Endothelial cell of umbilical vein (primary cell): ENCODE results near the gene ALDOC. TPM values are rescaled to one million over a fixed set of nuclear protein-coding genes. Genes with fewer than 3 reads are reported as not detected.
A peak's percentile ranks its signal among the peaks of the same experiment; 100 is the strongest.

Source experiments
- Bru-seq: library from RNA; stranded (reverse); fragments of 400-500 nt; gene quantifications from one replicate; lab custom pipeline; 2021; lab: Mats Ljungman, UMichigan
- BruChase-seq, 2 experiments: library from RNA; stranded (reverse); fragments of 400-500 nt; gene quantifications; one replicate each; lab custom pipeline; 2021; lab: Mats Ljungman, UMichigan
- BruUV-seq: library from RNA; stranded (reverse); fragments of 400-500 nt; replicated peaks from 2 replicates; lab custom pipeline; 2021; lab: Mats Ljungman, UMichigan
- CTCF ChIA-PET: fragments of 300-600, 350-600 bp; sonication (Branson Sonifier 250); formaldehyde crosslinking; loops from one replicate; lab custom pipeline; 2021; ENCODE audit warnings: antibody characterized with exemption, inconsistent platforms; lab: Charles Lee
- POLR2A ChIA-PET: fragments of 300-600, 350-600 bp; sonication (Branson Sonifier 250); formaldehyde crosslinking; loops from one replicate; lab custom pipeline; 2021; ENCODE audit warnings: antibody characterized with exemption, inconsistent platforms; lab: Charles Lee
- DNase-seq: peaks from one replicate; pipeline ENCODE4 v3.0.0-alpha.2; 2011; ENCODE audit warnings: low read depth, low spot score
- FAIRE-seq: peaks from 2 replicates; lab custom pipeline; 2011; peaks lifted over from hg19 to GRCh38; lab: Jason Lieb, UNC
- H2AFZ ChIP-seq: 2 replicates; pipeline ENCODE4 v1.6.0; 2012; ENCODE audit warnings: low read depth, low read length, control low read depth, inconsistent platforms
- H3K27ac ChIP-seq: 2 replicates; pipeline ENCODE4 v1.5.1; 2011; ENCODE audit warnings: low read depth, mild to moderate bottlenecking, control low read depth, low read length, moderate library complexity; ENCODE audit not compliant: insufficient read depth
- H3K27me3 ChIP-seq, 2 experiments: 2 replicates each; pipeline versions ENCODE4 v1.6.0 to v1.6.1; 2011; ENCODE audit warnings: low read length in 2 of 2, mixed read lengths in 1 of 2; ENCODE audit not compliant: control insufficient read depth in 2 of 2, insufficient read depth in 2 of 2
- H3K36me3 ChIP-seq, 2 experiments: 2 replicates in 1 of 2; 3 replicates in 1 of 2; pipeline ENCODE4 v1.5.1; 2011; ENCODE audit warnings: low read length in 2 of 2, mild to moderate bottlenecking in 1 of 2, moderate library complexity in 1 of 2; ENCODE audit not compliant: control insufficient read depth in 2 of 2, insufficient read depth in 2 of 2; ENCODE audit errors: extremely low read depth in 1 of 2
- H3K4me1 ChIP-seq: 3 replicates; pipeline ENCODE4 v1.5.1; 2011; ENCODE audit warnings: mild to moderate bottlenecking, low read length; ENCODE audit not compliant: control insufficient read depth, insufficient read depth; ENCODE audit errors: extremely low read depth
- H3K4me2 ChIP-seq: 2 replicates; pipeline ENCODE4 v1.6.1; 2011; ENCODE audit warnings: low read length, control low read depth, mixed read lengths; ENCODE audit not compliant: insufficient read depth
- H3K4me3 ChIP-seq, 3 experiments: fragments of 200-600 bp in 1 of 3; sonication (generic), shearing (Covaris generic) in 1 of 3; replicated peaks in 1 of 3; 2 replicates each; pipeline ENCODE4 v1.5.1; 2011 to 2016; ENCODE audit warnings: control low read depth in 3 of 3, low read length in 3 of 3, mild to moderate bottlenecking in 2 of 3, inconsistent platforms in 1 of 3, low read depth in 1 of 3, moderate library complexity in 1 of 3; ENCODE audit not compliant: insufficient read depth in 1 of 3
- H3K79me2 ChIP-seq: 2 replicates; pipeline ENCODE4 v1.6.0; 2012; ENCODE audit warnings: low read length, inconsistent platforms; ENCODE audit not compliant: control insufficient read depth, insufficient read depth
- H3K9ac ChIP-seq: replicated peaks from 2 replicates; pipeline ENCODE3; 2011; ENCODE audit warnings: low read length, control low read depth; ENCODE audit not compliant: insufficient read depth; ENCODE audit errors: extremely low read depth
- H3K9me1 ChIP-seq: replicated peaks from 3 replicates; pipeline ENCODE4 v1.6.0; 2011; ENCODE audit warnings: mild to moderate bottlenecking, low read length; ENCODE audit not compliant: control insufficient read depth, insufficient read depth; ENCODE audit errors: extremely low read depth
- H3K9me3 ChIP-seq: replicated peaks from 2 replicates; pipeline ENCODE4 v1.5.1; 2012; ENCODE audit warnings: low read length, inconsistent platforms; ENCODE audit not compliant: control insufficient read depth, insufficient read depth
- H4K20me1 ChIP-seq: replicated peaks from 2 replicates; pipeline ENCODE3; 2011; ENCODE audit warnings: mild to moderate bottlenecking, low read length; ENCODE audit not compliant: control insufficient read depth, insufficient read depth; ENCODE audit errors: extremely low read depth
- EZH2 ChIP-seq: IDR thresholded peaks from 2 replicates; pipeline ENCODE4 v1.6.1; 2012; ENCODE audit warnings: borderline replicate concordance, low read depth, mild to moderate bottlenecking, moderate library complexity, low read length, inconsistent platforms; ENCODE audit not compliant: severe bottlenecking
- FOS ChIP-seq: IDR thresholded peaks from 2 replicates; pipeline ENCODE4 v1.6.1; 2011; ENCODE audit warnings: mild to moderate bottlenecking, low read length, moderate library complexity, borderline replicate concordance; ENCODE audit not compliant: insufficient read depth
- GATA2 ChIP-seq: IDR thresholded peaks from 2 replicates; pipeline ENCODE4 v1.7.0; 2011; ENCODE audit warnings: low read depth, mild to moderate bottlenecking, moderate library complexity, mixed read lengths, low read length; ENCODE audit not compliant: insufficient read length, insufficient read depth
- JUN ChIP-seq: IDR thresholded peaks from 2 replicates; pipeline ENCODE4 v1.6.1; 2011; ENCODE audit warnings: borderline replicate concordance, low read depth; ENCODE audit not compliant: insufficient read length, insufficient read depth
- MAX ChIP-seq: IDR thresholded peaks from 2 replicates; pipeline ENCODE4 v1.6.1; 2011; ENCODE audit not compliant: insufficient read depth, insufficient read length
- MYC ChIP-seq: IDR thresholded peaks from one replicate; pipeline ENCODE4 v1.6.1; 2011; ENCODE audit warnings: mild to moderate bottlenecking, low read depth, low read length
- POLR2A ChIP-seq: IDR thresholded peaks from 2 replicates; pipeline ENCODE4 v1.6.1; 2012; ENCODE audit warnings: low read depth, mild to moderate bottlenecking, control low read depth, low read length
- POLR2AphosphoS5 ChIP-seq: IDR thresholded peaks from 2 replicates; pipeline ENCODE4 v1.6.1; 2012; ENCODE audit warnings: low read depth, mild to moderate bottlenecking, control low read depth, low read length, moderate library complexity; ENCODE audit not compliant: insufficient read depth
- dilution Hi-C: fragments of 300-500 bp; cut with MboI; formaldehyde crosslinking; loops from one replicate; pipeline ENCODE4 v1.15.0; 2019; ENCODE audit warnings: low sequenced_read_pairs; ENCODE audit not compliant: extremely low pct_ligation_motif_present
- intact Hi-C: fragments of 100-400 bp; cut with micrococcal nuclease; formaldehyde crosslinking; loops from one replicate; pipeline ENCODE4 v1.10.0; 2022
- long read RNA-seq: library from polyadenylated mRNA; stranded (forward); transcript quantifications from one replicate; pipeline ENCODE4 v2.0.0, GENCODE V29; 2021
- polyA minus RNA-seq, 3 experiments: library from RNA; depleted of rRNA, polyadenylated mRNA; stranded (reverse); fragments of >200 nt; gene quantifications; 1 replicate in 1 of 3; 2 replicates in 2 of 3; pipeline ENCODE4 v1.2.3, GENCODE V29; 2011
- polyA plus RNA-seq, 4 experiments: library from polyadenylated mRNA; depleted of rRNA in 3 of 4; stranded (reverse) in 3 of 4; unstranded in 1 of 4; fragments of >200 nt; gene quantifications; 2 replicates each; pipeline versions ENCODE4 v1.2.1 to v1.2.3, GENCODE V29; 2011 to 2012; ENCODE audit warnings: missing spikeins in 1 of 4
- total RNA-seq: library from RNA; stranded (reverse); gene quantifications from 2 replicates; pipeline ENCODE4 v1.2.3, GENCODE V29; 2021
- TF ChIP-seq, protein P1 (sequence below), 2 donors: IDR thresholded peaks; 1 replicate in 1 of 2; 2 replicates in 1 of 2; pipeline ENCODE4 v1.5.1; 2011; ENCODE audit warnings: low read length in 2 of 2, mild to moderate bottlenecking in 2 of 2, moderate library complexity in 2 of 2, control low read depth in 1 of 2, inconsistent platforms in 1 of 2, low read depth in 1 of 2; ENCODE audit not compliant: insufficient read depth in 1 of 2; ENCODE audit errors: extremely low read depth in 1 of 2

Gene ALDOC
- total RNA-seq (7.2 and 9.0 TPM in 2 replicates), polyA plus RNA-seq (18.9 and 20.3 TPM in 2 replicates), polyA minus RNA-seq (15.2 and 26.1 TPM in 2 replicates), Bru-seq, nascent RNA (percentile 36 among the genes with signal in this experiment), BruChase-seq, experiment 1, labeled RNA remaining after a 6-hour chase (percentile 50 among the genes with signal in this experiment), BruChase-seq, experiment 2, labeled RNA remaining after a 2-hour chase (percentile 37 among the genes with signal in this experiment)
- 12.5 and 13.9 TPM in 2 replicates for polyA plus RNA-seq (2011; cell fraction: cytosol; rRNA removed)
- 11.5 and 12.2 TPM in 2 replicates for polyA plus RNA-seq (2011; cell fraction: nucleus; rRNA removed)
- polyA plus RNA-seq (2012), result 6.1 and 12.9 TPM in 2 replicates
- 8.1 TPM for polyA minus RNA-seq (2011; cell fraction: cytosol; rRNA and poly(A)+ RNA removed)
- 2.4 and 2.9 TPM in 2 replicates for polyA minus RNA-seq (2011; cell fraction: nucleus; rRNA and poly(A)+ RNA removed)
- long read RNA-seq, transcript ALDOC-201 (9 exons, 1,982 nt), result major isoform, 10 of 13 reads
- long read RNA-seq, partial matches to known transcripts, result 1 of 13 reads
- long read RNA-seq, other reads (novel, unspliced or antisense), result 1 of 13 reads

DNA sequence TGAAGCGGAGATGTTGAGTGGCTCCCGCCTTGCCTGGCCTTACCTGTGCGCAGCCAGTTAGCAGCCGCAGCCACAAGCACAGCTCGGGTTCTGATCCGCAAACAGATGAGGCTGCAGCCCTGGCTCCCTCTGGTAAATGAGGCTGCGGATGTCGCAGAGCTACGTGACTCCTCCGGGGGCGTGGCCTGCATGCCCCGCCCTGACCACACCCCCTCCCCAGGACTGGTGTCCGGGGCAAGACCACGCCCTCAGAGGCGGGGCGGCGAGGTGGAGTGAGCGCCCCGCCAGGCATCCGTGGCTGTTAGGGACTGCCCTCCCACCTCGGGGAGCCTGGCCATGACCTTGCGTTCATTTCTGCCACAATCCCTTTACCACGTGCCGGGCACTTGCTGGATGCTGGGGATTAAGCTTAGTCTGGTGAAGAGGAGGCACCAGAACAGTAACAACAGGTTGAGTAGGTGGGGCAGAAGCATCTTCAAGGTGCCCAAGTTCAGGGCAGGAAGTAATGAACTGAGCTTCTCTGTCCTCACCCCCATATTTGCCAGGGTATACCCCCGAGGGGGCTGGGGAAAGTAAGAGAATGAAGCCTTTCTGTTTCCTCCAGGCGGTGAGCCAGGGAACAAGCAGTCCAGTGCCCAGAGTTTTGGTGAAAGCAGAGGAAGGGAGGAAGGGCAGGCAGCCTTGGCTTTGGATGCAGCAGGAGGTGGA lies at the start of gene ALDOC:
ALDOC (minus strand) TSS at position 138 of the 708 bp plus-strand sequence. CDS start 1,363 bp downstream, outside the sequence.
- TF ChIP-seq FOS (no peak), POLR2A (peak; percentile 41), POLR2AphosphoS5 (peak; percentile 40), EZH2 (no peak), GATA2 (no peak), MYC (no peak), JUN (no peak), MAX (no peak)
- TF ChIP-seq, protein P1, sequence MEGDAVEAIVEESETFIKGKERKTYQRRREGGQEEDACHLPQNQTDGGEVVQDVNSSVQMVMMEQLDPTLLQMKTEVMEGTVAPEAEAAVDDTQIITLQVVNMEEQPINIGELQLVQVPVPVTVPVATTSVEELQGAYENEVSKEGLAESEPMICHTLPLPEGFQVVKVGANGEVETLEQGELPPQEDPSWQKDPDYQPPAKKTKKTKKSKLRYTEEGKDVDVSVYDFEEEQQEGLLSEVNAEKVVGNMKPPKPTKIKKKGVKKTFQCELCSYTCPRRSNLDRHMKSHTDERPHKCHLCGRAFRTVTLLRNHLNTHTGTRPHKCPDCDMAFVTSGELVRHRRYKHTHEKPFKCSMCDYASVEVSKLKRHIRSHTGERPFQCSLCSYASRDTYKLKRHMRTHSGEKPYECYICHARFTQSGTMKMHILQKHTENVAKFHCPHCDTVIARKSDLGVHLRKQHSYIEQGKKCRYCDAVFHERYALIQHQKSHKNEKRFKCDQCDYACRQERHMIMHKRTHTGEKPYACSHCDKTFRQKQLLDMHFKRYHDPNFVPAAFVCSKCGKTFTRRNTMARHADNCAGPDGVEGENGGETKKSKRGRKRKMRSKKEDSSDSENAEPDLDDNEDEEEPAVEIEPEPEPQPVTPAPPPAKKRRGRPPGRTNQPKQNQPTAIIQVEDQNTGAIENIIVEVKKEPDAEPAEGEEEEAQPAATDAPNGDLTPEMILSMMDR (IDR thresholded peaks at IDR 0.05; ENCODE audit: extremely low read depth in 1 of 2, insufficient read depth in 1 of 2, low read depth in 1 of 2, low read length in 2 of 2), result no peak
- Histone ChIP-seq H3K27me3 (no peaks in the 10 kb centered on the region), H3K79me2 (no peaks in the 10 kb centered on the region), H3K4me2 (no peak within 1 kb of the TSS), H3K9ac (no peak within 1 kb of the TSS), H3K9me3 (no peaks in the 10 kb centered on the region), H3K36me3 (peaks cover 5 to 9% of the 10 kb centered on the region in 2 experiments), H2AFZ (peak within 1 kb of the TSS; percentile 73), H3K27ac (no peak within 1 kb of the TSS), H4K20me1 (no peaks in the 10 kb centered on the region), H3K9me1 (no peaks in the 10 kb centered on the region), H3K4me1 (peaks cover 4% of the 10 kb centered on the region), H3K4me3 (peak within 1 kb of the TSS in 1 of 3 experiments; percentile 14)
- no TSS peak for BruUV-seq
- intact Hi-C loops, result loop anchor here (2.0 kb wide), 1 partner anchor 22 kb away; the partner anchor contains the start of gene SPAG5
- peak; percentile 94 for FAIRE-seq
- POLR2A ChIA-PET, result interaction anchor here (0.6 kb wide), 1 partner anchor 863 kb away, joined by 3 read pairs; no protein-coding TSS in a partner anchor
- CTCF ChIA-PET, result interaction anchor here (0.6 kb wide), 1 partner anchor 36 kb away, joined by 4 read pairs; no protein-coding TSS in a partner anchor
- dilution Hi-C loops, result no loop called here
- DNase-seq, result peak; percentile 89
